K562 treated with DMSO at 1 percent for 4 hours (cell line): Measurements from ENCODE around the gene FXYD4. TPM values are rescaled to one million over a fixed set of nuclear protein-coding genes. Genes with fewer than 3 reads are reported as not detected.

Experiments used
- total RNA-seq: library from RNA; unstranded; fragments of 300-600 nt; gene quantifications from 2 replicates; pipeline ENCODE4 v1.2.3, GENCODE V29; 2022; ENCODE audit not compliant: insufficient read depth

Gene FXYD4
- not detected in 2 replicates for total RNA-seq

DNA sequence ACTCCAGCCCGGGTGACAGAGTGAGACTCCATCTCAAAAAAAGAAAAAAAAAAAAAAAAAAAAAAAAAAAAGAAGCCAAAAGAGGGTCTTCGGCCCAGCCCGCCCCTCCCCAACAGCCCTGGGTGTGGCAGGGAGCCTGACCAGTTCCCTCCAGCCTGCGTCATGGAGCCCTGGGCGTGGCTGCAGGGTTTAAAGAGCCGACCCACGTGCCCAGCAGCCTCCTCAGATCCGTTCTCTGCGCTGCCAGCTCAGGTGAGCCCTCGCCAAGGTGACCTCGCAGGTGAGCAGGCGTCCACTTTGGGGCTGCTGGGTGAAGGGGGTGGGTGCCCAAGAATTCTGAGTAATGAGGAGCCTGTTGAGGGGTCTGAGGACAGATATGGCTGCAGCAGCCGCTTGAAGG, at the start of gene FXYD4:
TSS of gene FXYD4 (plus strand) at position 219 of the 400 bp plus-strand sequence. CDS start 2,111 bp downstream, outside the sequence.

GRCh38 chr10:43408710-43409384, 37.4 kb downstream of the FXYD4 start, which contains the start of gene HNRNPF:
Gene HNRNPF, minus strand, starts transcription at chr10:43409186. Its CDS starts 21,302 bp downstream, at chr10:43387884.

Other genes starting within 250 kb of the FXYD4 start
- gene CSGALNACT2, start 233.2 kb upstream of the FXYD4 start, total RNA-seq: 6.2 and 6.5 TPM in 2 replicates
- gene RASGEF1A, start 104.6 kb upstream of the FXYD4 start, total RNA-seq: 1.7 and 2.7 TPM in 2 replicates
- 294 and 319 TPM in 2 replicates for gene HNRNPF, start 37.5 kb downstream of the FXYD4 start, total RNA-seq
- 3.1 and 7.2 TPM in 2 replicates for gene ZNF487, start 65.5 kb downstream of the FXYD4 start, total RNA-seq
- 0.99 and 2.1 TPM in 2 replicates for gene ZNF239, start 203.0 kb downstream of the FXYD4 start, total RNA-seq
- gene ZNF485, start 234.8 kb downstream of the FXYD4 start, total RNA-seq: 0.81 and 1.7 TPM in 2 replicates